ENCODE results near the gene AFF3.

Gene AFF3

DNA sequence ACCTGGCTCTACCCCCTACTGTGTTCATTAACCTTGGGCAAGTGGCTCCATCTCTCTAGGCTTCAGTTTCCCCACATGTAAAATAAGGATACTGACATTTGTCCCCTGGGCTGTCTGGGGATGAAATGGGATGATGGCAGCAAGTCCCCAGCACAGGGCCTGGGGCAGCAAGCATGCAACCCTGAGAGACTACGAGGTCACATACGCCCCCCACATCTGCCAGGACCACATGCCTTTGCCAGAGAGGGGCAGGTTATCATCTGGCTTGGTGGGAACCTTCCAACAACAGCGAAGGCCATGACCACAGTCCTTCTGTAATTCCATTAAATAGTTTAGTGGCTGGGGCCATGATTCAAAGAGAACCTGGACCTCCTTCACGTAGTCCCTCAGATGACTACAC, 506.7 kb downstream of the AFF3 start:
- DNase-seq (ENCODE audit: low spot score): no peak

DNA sequence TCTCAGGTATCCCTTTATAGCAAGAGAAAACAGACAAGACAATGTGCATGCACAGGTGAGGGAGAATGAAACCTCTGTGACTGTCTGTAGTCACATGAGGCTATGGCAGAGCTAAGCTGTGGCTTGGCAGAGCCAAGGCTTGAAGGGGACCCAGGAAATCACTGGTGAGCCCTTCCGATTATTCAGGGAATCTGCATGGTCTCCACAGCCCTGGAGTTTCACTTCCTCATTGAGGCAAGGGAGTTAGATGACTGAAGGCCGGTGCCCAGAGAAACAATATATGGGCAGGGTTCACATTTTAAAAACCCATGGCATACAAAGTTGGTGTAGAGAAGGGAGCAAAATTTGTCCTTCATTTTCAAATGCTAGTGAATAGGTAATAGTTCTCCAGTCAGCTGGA, 508.2 kb downstream of the AFF3 start:
- DNase-seq (ENCODE audit: low spot score): no peak

DNA sequence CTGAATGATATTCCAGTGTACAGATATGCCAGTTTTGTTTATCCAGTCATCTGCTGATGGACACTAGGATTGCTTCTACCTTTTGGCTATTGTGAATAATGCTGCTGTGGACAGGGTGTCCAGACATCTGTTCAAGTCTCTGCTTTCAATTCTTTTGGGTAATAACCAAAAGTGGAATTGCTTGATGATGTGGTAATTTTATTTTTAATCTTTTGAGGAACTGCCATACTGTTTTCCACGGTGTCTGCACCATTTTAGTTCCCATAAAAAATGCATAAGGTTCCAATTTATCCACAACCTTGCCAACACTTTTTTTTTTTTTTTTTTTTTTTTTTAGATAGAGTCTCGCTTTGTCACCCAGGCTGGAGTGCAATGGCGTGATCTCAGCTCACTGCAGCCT, 510.7 kb downstream of the AFF3 start:
- no peak for DNase-seq (ENCODE audit: low spot score)

DNA sequence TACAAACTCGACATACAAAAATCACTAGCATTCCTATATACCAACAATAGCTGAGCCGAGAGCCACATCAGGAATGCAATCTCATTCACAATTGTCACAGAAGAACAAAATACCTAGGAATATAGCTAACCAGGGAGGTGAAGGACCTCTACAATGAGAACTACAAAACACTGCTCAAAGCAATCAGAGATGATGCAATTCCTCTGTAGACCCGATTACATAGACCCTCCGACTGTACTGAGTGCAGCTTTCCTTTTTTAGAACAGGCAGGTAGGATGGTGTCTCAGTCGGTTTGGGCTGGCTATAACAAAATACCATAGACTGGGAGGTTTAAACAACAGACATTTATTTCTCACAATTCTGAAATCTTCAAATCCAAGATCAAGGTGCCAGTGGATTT, 513.1 kb downstream of the AFF3 start:
- DNase-seq (ENCODE audit: low spot score): no peak

DNA sequence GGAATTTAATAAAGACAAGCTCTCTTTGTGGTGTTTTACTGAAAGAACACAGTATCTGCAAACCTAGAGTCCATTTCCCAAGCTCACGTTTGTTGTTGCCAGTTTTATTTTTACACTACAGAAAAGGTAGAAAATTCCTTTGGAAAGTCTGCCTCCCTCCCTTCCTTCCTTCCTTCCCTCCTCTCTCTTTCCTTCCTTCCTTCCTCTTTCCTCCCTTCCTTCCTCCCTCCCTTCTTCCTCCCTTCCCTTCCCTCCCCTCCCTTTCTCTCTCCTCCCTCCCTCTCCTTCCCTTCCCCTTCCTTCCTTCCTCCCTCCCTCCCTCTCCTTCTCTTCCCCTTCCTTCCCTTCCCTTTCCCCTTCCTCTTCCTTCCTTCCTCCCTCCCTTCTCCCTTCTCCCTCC, 516.2 kb downstream of the AFF3 start:
- no peak for DNase-seq (ENCODE audit: low spot score)

DNA sequence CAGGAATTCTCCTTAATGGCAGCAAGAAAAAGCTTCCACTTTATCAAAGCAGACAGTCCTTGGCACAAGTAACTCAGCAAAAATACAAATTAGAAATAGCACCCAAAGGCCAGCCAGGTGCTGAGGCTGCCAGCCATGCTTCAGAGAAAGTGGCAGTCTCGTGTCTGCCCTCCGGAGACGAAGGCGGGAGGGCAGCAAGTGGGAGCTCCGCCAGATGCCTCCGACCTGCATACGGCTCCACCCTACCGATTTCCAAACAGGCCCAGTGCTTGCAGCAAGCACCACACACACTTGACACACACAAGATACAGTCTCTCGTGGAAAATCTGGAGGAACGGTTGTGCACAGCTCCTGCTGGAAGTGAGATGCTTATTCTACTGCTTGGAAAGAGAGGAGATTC, 517.7 kb downstream of the AFF3 start:
- DNase-seq (ENCODE audit: low spot score): no peak

DNA sequence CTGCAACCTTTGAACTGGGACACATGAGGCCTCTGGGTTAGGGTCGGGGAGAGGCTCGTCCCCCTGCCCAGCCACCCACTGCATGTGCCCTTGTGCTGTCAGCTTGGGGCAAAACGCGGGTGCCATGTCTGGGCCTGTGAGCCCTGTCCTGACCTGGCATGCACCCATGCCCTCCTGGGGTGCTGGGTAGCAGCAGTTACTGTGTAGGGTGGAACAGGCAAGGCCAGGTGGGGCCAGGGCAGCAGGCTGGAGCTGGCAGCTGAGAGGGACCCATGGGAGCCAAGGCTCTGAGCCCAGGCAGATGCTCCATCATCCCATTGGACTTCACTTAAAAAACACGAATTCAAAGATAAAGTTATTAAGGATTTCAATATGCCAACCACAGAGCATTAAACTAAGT, 518.8 kb downstream of the AFF3 start:
- no peak for DNase-seq (ENCODE audit: low spot score)

DNA sequence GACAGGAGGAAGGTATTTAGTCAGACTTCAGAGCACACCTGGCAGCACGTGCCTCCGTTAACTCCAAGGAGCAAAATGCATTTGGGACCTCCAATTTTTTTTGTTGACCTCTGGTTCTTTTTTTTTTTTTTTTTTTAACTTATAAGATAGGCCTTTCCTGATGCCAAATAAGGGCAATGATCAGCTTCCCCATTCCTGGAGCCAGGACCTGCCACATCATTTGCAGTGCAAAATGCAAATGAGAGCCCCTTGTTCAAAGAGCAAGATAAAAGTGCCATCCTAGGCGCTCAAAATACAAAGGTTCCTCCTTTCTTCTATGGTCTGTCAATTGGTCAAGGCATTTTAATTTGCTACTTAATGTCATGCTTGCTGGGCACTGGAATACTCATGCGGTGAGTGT, 519.4 kb downstream of the AFF3 start:
- no peak for DNase-seq (ENCODE audit: low spot score)

DNA sequence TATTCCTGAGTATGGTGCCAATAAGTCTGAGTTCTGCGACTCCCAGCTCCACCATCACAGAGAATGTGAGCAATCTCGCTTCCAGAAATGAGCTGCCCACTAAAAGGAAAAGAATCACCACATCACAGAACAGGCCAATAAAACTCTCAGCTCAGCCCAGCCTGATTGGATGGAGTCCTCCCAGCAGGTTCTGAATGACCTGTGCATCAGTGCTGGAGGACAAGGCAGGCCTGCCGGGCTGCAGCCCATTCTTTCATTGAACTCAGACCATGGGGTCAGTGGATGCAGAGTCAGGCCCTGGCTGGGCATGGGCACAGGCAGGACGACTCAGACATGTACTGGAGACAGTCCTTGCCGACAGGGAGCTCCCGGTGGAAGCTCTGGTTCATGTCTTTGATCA, 519.9 kb downstream of the AFF3 start:
- DNase-seq (ENCODE audit: low spot score): no peak

DNA sequence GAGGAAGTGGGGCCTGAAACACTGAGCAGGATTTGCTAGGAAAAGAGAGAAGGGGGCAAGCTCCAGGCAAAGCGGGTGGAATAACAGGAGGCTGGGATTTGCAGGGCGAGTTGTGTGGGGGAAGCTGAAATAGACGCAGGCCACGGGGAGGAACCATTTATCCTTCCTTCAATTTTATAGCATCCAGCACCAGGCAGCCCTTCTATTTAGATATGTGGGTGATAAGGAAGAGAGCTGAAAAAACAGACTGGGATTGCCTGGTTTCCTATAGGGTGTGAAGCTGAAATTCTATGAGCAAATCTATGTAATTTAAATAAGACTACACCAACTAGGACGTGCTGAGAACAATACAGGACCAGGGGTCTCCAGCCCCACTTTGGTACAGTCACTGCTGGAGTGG, 520.6 kb downstream of the AFF3 start:
- DNase-seq (ENCODE audit: low spot score): no peak

DNA sequence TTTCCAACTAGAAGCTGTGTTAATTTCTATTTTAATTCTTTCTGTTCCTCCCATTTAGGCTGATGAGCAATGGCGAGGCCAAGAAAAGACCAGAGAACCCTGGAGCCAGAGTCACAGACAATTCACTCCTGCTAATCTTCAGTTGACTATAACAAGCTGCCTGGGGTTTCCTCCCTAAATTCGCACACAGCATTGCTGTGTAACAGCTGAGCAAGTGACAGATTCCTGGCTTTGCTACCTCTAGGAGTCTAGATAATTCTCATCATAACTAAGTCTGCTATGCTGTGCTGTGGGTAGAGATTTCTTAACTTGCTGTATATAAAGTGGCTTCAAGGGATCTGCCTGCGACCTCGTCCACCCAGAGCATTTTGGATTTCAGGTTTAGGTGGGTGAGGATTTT, 521.3 kb downstream of the AFF3 start:
- DNase-seq (ENCODE audit: low spot score): no peak

DNA sequence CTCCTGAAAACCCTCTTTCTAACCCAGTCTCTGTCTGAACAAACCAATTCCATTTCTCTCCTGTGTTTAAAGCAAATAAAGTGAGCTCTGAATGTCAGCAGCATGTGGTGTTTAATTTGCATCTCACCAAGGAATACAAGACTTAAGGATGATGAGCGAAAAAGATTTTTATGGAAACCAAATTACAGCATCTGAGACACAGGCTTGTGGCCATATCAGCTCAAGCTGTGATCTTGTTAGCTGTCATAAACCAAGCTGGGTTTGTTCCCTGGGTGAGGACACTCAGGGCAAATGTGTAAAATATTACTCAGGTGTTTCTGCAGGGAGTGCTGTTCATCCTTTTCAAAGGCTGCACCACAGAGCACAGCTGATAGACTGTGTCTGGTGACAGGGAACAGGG, 523.2 kb downstream of the AFF3 start:
- no peak for DNase-seq (ENCODE audit: low spot score)

DNA sequence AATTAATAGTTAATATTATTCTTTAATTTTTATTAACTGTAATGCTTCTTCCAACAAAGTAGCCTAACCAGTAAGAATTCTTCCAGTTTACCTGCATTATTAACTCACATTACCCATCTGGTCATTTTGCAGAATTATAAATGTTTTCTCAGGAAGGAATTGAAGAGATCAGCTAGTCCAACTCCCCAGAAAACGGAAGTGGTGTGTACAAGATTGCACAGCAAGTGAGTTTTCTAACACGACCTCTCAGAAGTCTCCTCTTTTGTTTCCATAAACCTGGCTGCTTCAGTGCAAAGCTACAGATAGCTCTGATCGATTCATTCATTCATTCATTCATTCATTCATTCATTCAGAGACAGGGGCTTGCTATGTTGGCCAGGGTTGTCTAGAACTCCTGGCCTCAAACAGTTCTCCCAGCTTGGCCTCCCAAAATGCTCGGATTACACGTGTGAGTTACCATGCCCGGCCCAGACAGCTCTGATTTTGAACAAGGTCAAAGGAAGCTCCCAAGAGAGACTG, 523.8 kb downstream of the AFF3 start:
- no peak for DNase-seq (ENCODE audit: low spot score)

DNA sequence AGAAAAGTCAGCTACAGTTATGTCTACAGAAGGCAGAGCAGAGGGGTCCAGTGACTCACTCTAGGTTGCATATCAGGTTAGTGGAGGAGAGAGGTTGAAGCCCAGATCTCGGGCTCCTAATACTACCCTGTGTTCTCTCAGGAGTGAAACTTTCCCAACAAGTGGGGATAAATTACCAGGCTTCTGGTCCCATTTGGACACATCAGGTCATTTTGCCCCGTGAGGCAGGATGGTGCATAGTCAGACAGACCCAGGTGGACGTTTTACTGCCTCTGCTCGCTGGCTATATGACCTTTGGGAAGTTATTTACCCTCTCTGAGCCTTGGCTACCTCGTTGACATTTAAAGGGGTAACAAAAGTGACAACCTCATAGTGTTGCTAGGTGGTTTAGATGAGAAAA, 524.6 kb downstream of the AFF3 start:
- DNase-seq (ENCODE audit: low spot score): no peak

DNA sequence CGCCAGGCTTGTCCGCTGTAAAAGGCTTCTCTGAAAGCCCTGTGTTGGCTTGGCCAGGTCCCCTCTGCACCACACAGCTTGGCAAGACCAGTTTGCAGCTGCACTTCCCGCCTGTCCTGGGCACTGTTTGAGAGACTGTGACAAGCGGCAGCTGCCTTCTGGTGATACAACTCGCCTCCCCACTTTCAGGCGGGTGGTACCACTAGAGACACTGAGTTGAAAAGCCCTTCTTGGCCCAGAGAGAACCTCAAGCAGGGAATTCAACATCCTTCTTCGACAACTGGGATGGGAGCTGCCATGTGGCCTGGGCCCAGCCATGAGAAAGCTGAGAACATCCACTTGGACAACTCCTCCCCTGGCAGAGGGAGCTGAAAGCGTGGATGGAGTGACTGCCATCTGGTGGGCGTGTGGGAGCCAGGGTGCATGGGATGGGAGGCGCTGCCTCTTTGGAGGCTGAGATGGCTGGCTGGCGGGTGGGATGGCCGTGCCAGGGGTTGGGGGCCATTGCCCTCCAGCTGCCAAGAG, 527.1 kb downstream of the AFF3 start:
- no peak for DNase-seq (ENCODE audit: low spot score)

DNA sequence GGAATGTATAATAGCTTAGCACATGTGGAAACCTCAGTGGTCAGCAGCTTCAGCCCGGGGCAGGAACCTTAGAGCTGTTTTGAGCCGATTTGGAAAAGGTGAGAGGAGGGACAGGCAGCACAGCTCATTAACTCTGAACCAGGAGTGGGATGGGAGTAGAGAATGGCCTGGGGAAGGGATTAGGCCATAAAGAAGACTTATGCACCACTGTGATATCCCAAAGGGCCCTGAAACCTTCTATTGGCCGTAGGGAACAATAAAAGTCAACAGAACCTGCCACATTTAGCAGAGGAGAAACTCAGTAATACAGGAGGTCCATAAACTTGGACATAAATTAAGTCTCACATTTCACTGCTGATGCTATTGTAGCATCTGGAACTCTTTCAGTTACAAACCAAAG, 528.4 kb downstream of the AFF3 start:
- no peak for DNase-seq (ENCODE audit: low spot score)

DNA sequence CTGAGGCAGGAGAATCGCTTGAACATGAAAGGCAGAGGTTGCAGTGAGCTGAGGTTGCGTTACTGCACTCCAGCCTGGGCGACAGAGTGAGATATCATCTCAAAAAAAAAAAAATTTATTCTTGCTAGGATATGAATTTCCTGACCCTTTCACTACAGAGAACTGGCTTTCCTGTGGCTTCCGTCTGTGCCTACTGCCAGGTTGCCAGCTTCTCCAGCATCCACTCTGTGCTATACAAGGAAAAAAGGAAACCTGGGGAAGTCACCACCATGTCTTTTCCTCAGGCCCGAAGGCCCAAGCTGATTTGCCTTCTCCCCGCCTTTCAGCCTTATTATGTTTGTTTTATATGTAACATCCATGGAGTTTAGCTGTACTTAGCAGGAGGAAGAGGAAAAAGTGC, 530.6 kb downstream of the AFF3 start:
- DNase-seq (ENCODE audit: low spot score): no peak

DNA sequence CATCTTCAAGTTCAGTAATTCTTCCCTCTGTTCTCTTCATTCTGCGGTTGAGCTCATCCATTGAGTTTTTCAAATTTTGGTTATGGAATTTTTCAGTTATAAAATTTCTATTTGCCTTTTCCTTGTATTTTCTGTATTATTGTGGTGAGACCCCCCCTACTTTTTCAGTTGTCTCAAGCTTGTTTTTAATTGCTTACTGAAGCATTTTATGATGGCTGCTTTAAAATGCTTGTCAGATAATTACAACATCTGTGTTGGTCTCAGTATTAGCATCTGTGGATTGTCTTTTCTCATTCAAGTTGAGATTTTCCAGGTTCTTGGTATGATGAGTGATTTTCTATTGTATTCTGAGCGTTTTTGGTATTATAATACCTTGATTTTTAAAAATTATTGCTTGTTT, 531.4 kb downstream of the AFF3 start:
- DNase-seq (ENCODE audit: low spot score): no peak

DNA sequence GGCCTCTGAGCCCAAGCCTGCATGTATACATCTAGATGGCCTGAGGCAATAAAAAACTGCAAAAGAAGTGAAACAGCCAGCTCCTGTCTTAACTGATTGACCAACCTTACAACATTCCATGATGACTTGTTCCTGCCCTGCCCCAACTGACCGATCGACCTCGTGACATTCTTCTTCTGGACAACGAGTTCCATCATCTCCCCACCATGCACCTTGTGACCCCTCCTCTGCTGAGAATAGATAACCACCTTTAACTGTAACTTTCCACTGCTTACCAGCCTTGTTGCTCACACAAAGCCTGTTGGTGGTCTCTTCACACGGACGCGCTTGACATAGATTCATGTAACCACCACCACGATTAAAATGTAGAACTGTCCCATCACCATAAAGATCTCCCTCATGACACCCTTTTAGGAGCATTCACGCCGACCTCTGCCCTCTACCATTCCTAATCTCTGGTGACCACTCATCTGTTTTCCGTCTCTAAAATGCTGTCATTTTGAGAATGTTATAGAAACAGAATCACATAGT, 532.5 kb downstream of the AFF3 start:
- no peak for DNase-seq (ENCODE audit: low spot score)

DNA sequence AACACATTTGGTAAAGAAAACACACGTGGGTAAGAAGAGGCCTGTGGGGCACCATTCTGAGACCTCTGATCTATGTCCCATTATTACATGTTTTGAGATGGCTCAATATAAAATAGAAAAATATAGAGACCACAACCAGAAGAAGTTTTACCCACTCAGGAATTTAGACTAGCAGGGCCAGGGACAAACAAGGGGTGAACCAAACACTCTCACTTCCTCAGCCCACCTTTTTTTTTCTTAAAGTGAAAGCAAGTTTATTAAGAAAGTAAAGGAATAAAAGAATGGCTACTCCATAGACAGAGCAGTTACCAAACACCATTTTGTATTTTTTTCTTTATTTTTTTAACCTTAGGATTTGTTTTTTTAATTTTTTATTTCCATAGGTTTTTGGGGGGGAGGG, 533.5 kb downstream of the AFF3 start:
- DNase-seq (ENCODE audit: low spot score): no peak

DNA sequence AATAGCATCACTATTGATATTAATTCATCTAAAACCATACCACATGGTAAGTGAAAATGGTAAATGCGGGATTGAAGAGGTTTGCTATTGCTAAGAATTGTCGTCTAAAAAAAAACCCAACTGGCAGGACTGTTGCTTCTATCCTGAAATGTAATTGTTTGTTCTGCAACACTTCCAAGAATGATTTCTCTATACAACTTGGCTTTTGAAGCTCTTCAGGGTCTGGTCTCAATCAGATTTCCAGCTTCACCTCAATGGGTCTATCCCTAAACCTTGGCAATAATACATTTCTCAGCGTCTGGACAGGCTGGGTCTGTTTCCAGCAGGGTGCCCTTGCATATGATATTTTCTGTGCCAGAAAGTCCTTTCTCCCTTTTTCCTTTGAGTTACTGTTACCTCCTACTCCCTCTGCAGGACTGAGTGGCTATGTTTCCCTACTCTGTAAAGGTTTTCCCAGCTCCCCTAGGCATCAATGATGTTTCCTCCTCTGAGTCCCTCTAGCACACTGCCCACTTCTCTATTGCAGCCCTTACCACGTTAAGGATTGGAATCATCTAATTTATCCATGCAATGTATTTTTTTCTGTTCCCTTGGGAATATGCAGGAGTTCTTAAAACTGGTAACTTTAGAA, 534.4 kb downstream of the AFF3 start:
- no peak for DNase-seq (ENCODE audit: low spot score)

DNA sequence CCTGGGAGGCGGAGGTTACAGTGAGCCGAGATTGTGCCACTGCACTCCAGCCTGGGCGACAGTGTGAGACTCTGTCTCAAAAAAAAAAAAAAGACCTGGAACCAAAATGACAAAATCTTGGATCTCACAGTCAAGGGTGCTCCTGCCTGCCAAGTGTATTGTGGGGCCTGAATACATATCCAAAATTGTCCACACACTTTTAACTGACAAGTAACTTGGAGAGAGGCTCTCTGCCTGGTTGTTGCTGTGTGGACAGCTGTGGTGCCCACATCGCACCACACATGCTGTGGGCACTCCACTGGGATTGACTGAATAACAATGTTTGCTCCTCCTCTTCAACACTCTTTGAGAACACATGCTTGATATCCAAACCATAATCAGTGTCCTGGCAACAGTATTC, 534.9 kb downstream of the AFF3 start:
- DNase-seq (ENCODE audit: low spot score): no peak

DNA sequence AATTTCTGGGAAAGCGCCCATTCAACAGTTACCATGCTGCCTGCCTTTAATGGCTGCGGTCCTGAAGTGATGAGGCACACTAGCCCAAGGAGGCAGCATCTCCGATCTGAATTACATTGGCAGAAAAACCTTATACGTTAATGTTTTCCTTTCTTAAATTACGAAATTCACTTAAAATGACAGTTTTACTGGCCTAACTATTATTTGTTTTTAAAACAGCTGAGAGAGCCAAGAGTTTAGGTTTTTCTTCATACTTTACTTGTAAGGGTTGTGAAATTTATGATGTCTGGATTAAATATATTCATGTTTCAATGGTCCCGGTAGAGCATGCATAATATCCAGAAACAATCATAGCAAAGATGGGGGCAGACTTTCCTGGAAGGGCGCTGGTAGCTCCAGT, 537.4 kb downstream of the AFF3 start:
- no peak for DNase-seq (ENCODE audit: low spot score)

DNA sequence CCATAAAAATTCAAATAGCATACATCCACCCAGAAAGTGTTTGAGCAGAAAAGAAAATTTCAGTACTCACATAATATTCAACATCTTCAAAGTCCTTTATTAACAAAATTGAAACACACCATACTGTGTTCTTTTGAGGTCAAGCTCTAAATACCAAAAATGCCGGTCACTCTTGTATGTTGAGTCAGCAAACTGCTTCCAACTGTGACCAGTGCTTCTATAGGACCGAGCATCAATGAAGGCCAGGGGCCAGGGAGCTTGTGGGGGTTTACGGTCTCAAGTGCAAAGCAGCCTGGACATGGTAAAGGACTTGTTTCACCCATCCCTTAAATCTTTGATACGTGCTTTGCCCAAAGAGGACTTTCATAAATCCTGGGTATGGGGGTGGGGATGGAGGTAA, 539.9 kb downstream of the AFF3 start:
- no peak for DNase-seq (ENCODE audit: low spot score)

Data from hematopoietic multipotent progenitor cell treated with erythropoietin and hydrocortisone succinate and interleukin-3 and kit ligand, for 17 days (in vitro differentiated cells).